ENCODE results near the gene CCNJL. TPM values are rescaled to one million over a fixed set of nuclear protein-coding genes. Genes with fewer than 3 reads are reported as not detected.

Gene CCNJL
- polyA plus RNA-seq, 1 donor (not counting 4 experiments of a cell fraction or from before 2014, with no cell fraction given): 1.6 TPM

DNA sequence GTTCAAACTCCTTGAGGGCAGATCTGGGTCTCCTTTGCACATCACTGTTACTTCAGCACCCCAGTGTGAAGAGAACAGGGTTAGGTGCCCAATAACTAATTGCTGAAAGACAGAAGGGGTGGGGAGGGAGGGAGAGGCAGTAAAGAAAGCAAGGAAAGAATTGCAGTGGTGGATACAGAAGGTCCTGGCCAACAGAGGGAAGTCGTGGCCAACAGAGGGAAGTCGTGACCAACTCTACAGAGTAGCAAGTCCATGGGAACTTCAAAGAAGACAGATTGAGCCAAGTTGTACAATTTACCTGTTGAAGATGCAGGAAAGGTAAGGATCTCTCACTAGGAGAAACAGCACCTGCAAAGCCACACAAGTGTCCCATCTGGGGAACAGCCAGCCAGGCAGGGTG lies 27.0 kb downstream of the CCNJL start:
- DNase-seq (ENCODE audit: low read depth, low spot score): no peak
- no peaks in the 10 kb centered on the region for H3K9me3 ChIP-seq (ENCODE audit: control insufficient read depth, low read depth, low read length)
- no peak overlapping the region for H3K4me3 ChIP-seq (ENCODE audit: control insufficient read depth in 2 of 3, extremely low read depth in 1 of 3, insufficient read depth in 2 of 3, low read depth in 1 of 3, low read length in 3 of 3)
- no peak overlapping the region for H3K9ac ChIP-seq (ENCODE audit: control insufficient read depth, extremely low read depth, insufficient read depth, low read length)
- dilution Hi-C loops (cut with MboI; ENCODE audit: extremely low pct_ligation_motif_present, low sequenced_read_pairs): no loop called here
- H3K79me2 ChIP-seq (ENCODE audit: control insufficient read depth, insufficient read depth, low read length): no peaks in the 10 kb centered on the region
- no peaks in the 10 kb centered on the region for H3K27me3 ChIP-seq (ENCODE audit: control insufficient read depth, extremely low read depth, insufficient read depth, low read length)
- H3K4me2 ChIP-seq (ENCODE audit: control insufficient read depth, extremely low read depth, insufficient read depth, low read depth, low read length): no peak overlapping the region
- FAIRE-seq: no peak
- H4K20me1 ChIP-seq (ENCODE audit: control insufficient read depth, extremely low read depth, insufficient read depth, low read length): no peaks in the 10 kb centered on the region
- H3K36me3 ChIP-seq (ENCODE audit: control insufficient read depth in 2 of 2, extremely low read depth in 1 of 2, insufficient read depth in 2 of 2, low read length in 2 of 2): no peaks in the 10 kb centered on the region
- TF ChIP-seq, protein P1, sequence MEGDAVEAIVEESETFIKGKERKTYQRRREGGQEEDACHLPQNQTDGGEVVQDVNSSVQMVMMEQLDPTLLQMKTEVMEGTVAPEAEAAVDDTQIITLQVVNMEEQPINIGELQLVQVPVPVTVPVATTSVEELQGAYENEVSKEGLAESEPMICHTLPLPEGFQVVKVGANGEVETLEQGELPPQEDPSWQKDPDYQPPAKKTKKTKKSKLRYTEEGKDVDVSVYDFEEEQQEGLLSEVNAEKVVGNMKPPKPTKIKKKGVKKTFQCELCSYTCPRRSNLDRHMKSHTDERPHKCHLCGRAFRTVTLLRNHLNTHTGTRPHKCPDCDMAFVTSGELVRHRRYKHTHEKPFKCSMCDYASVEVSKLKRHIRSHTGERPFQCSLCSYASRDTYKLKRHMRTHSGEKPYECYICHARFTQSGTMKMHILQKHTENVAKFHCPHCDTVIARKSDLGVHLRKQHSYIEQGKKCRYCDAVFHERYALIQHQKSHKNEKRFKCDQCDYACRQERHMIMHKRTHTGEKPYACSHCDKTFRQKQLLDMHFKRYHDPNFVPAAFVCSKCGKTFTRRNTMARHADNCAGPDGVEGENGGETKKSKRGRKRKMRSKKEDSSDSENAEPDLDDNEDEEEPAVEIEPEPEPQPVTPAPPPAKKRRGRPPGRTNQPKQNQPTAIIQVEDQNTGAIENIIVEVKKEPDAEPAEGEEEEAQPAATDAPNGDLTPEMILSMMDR (optimal IDR thresholded peaks at IDR 0.05 in 1 of 3, IDR thresholded peaks at IDR 0.05 in 1 of 3, conservative IDR thresholded peaks at IDR 0.05 in 1 of 3; ENCODE audit: extremely low read depth in 1 of 3, insufficient read depth in 2 of 3, low read length in 3 of 3): no peak
- no peak for TF ChIP-seq EZH2 (IDR thresholded peaks at IDR 0.05; ENCODE audit: low read length)
- no peak overlapping the region for H2AFZ ChIP-seq (ENCODE audit: control insufficient read depth, low read length)
- no peak overlapping the region for H3K27ac ChIP-seq (ENCODE audit: control insufficient read depth, insufficient read depth, low read length)
- no peaks in the 10 kb centered on the region for H3K9me1 ChIP-seq (ENCODE audit: control insufficient read depth, extremely low read depth, insufficient read depth, low read length)
- peaks cover 17% of the 10 kb centered on the region for H3K4me1 ChIP-seq (ENCODE audit: control insufficient read depth, extremely low read depth, insufficient read depth, low read length)

DNA sequence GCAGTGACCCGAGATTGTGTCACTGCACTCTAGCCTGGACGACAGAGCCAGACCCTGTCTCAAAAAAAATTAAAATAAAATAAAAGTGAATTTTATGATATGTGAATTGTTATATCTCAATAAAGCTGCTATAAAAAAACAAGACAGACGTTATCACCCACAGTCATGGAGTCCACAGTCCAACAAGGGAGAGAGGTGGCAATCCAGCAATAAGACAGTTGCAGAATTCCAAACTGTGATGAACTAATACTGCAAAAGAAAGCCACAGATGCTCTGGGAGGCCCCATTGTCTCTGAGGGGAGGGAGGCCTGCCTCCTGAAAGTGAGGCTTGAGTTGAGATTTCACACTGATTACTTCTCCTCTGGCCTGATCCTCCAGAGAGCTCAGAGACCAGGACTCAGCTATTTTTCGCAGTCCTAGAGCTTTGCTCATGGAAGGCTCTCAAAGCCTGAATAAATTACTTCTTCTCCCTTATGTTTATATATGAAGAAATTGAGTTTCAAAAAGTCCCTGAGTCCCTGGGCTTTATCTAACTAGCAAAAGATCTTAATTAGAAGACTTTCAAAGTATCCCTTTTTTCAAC lies 28.0 kb downstream of the CCNJL start:
- H3K27ac ChIP-seq (ENCODE audit: control insufficient read depth, insufficient read depth, low read length): no peak overlapping the region
- no peak overlapping the region for H3K4me3 ChIP-seq (ENCODE audit: control insufficient read depth in 2 of 3, extremely low read depth in 1 of 3, insufficient read depth in 2 of 3, low read depth in 1 of 3, low read length in 3 of 3)
- no peaks in the 10 kb centered on the region for H3K79me2 ChIP-seq (ENCODE audit: control insufficient read depth, insufficient read depth, low read length)
- no peak overlapping the region for H2AFZ ChIP-seq (ENCODE audit: control insufficient read depth, low read length)
- FAIRE-seq (no peak), DNase-seq (ENCODE audit: low read depth, low spot score) (no peak)
- dilution Hi-C loops (cut with MboI; ENCODE audit: extremely low pct_ligation_motif_present, low sequenced_read_pairs): no loop called here
- H3K9ac ChIP-seq (ENCODE audit: control insufficient read depth, extremely low read depth, insufficient read depth, low read length): no peak overlapping the region
- no peaks in the 10 kb centered on the region for H3K27me3 ChIP-seq (ENCODE audit: control insufficient read depth, extremely low read depth, insufficient read depth, low read length)
- TF ChIP-seq, protein P1 (optimal IDR thresholded peaks at IDR 0.05 in 1 of 3, IDR thresholded peaks at IDR 0.05 in 1 of 3, conservative IDR thresholded peaks at IDR 0.05 in 1 of 3; ENCODE audit: extremely low read depth in 1 of 3, insufficient read depth in 2 of 3, low read length in 3 of 3): no peak
- no peak for TF ChIP-seq EZH2 (IDR thresholded peaks at IDR 0.05; ENCODE audit: low read length)
- no peaks in the 10 kb centered on the region for H3K36me3 ChIP-seq (ENCODE audit: control insufficient read depth in 2 of 2, extremely low read depth in 1 of 2, insufficient read depth in 2 of 2, low read length in 2 of 2)
- no peaks in the 10 kb centered on the region for H3K9me1 ChIP-seq (ENCODE audit: control insufficient read depth, extremely low read depth, insufficient read depth, low read length)
- peaks cover 9% of the 10 kb centered on the region for H3K4me1 ChIP-seq (ENCODE audit: control insufficient read depth, extremely low read depth, insufficient read depth, low read length)
- no peaks in the 10 kb centered on the region for H4K20me1 ChIP-seq (ENCODE audit: control insufficient read depth, extremely low read depth, insufficient read depth, low read length)
- H3K9me3 ChIP-seq (ENCODE audit: control insufficient read depth, low read depth, low read length): no peaks in the 10 kb centered on the region
- no peak overlapping the region for H3K4me2 ChIP-seq (ENCODE audit: control insufficient read depth, extremely low read depth, insufficient read depth, low read depth, low read length)

Measured in keratinocyte (primary cell).